Large intestine (tissue), 3 donors: ENCODE data around the gene C2orf72. TPM values are rescaled to one million over a fixed set of nuclear protein-coding genes. Genes with fewer than 3 reads are reported as not detected.

Source experiments
- DNase-seq, 2 donors: peaks; one replicate each; pipeline versions ENCODE4 v3.0.0 to v3.0.0-alpha.2; 2013
- H3K27ac ChIP-seq: one replicate; pipeline ENCODE4 v1.5.1; 2013; ENCODE audit warnings: low read length
- H3K27me3 ChIP-seq: 2 replicates; pipeline ENCODE4 v1.6.1; 2013; ENCODE audit warnings: low read length; ENCODE audit not compliant: control insufficient read depth, insufficient read depth
- H3K36me3 ChIP-seq: 2 replicates; pipeline ENCODE4 v1.6.1; 2013; ENCODE audit warnings: low read length; ENCODE audit not compliant: control insufficient read depth, insufficient read depth
- H3K4me1 ChIP-seq: one replicate; pipeline ENCODE4 v1.6.1; 2013; ENCODE audit warnings: low read length; ENCODE audit not compliant: control insufficient read depth, insufficient read depth
- H3K4me3 ChIP-seq: one replicate; pipeline ENCODE4 v1.5.1; 2013; ENCODE audit warnings: low read length
- H3K9me3 ChIP-seq: one replicate; pipeline ENCODE4 v1.6.1; 2013; ENCODE audit warnings: mild to moderate bottlenecking, low read depth, low read length, moderate library complexity; ENCODE audit not compliant: control insufficient read depth
- WGBS: methylation state at CpG from one replicate; pipeline ENCODE4 v1.1.5; 2013; ENCODE audit warnings: low lambda C conversion rate; ENCODE audit not compliant: insufficient coverage; 5-methylcytosine and 5-hydroxymethylcytosine counted together
- polyA plus RNA-seq: library from polyadenylated mRNA; unstranded; fragments of 120-200 nt; gene quantifications from one replicate; pipeline ENCODE4 v1.2.1, GENCODE V29; 2013

C2orf72 gene
- polyA plus RNA-seq, 1 donor, result 42.0 TPM

DNA sequence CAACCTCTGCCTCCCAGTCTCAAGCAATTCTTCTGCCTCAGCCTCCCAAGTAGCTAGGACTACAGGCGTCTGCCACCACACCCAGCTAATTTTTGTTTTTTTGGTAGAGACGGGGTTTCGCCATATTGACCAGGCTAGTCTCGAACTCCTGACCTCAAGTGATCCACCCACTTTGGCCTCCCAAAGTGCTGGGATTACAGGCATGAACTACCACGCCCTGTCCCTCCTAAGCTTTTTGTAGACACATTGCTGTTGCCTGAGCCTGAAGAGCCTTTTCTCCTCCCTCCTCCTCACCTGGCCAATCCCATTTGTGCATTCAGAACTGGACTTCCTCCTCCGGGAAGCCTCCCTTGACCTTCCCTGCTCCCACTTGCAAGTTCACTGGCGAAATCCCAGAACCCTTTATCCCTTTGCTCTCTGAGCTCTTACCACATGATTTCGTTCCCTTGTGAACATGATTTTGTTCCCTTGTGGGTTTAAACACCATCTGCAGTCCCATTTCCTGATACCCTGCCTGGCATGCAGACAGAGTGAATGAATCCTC lies 2.6 kb downstream of the C2orf72 start:
- WGBS, result 59% methylated on average over 3 of the region's 8 CpGs
- no peaks in the 10 kb centered on the region for H3K9me3 ChIP-seq
- peaks cover 9% of the 10 kb centered on the region for H3K4me1 ChIP-seq
- H3K4me3 ChIP-seq, result no peak overlapping the region
- DNase-seq, result no peak
- peaks cover 21% of the 10 kb centered on the region for H3K27me3 ChIP-seq
- no peak overlapping the region for H3K27ac ChIP-seq
- peaks cover 17% of the 10 kb centered on the region for H3K36me3 ChIP-seq

- H3K27ac ChIP-seq, result no peak overlapping the region
- H3K4me1 ChIP-seq, result peaks cover 3% of the 10 kb centered on the region
- no peak overlapping the region for H3K4me3 ChIP-seq
- H3K27me3 ChIP-seq, result peaks cover 17% of the 10 kb centered on the region
- no peaks in the 10 kb centered on the region for H3K9me3 ChIP-seq
- peaks cover 19% of the 10 kb centered on the region for H3K36me3 ChIP-seq
- 60% methylated on average over 1 of the region's 8 CpGs for WGBS
- DNase-seq, result no peak
Observed at GRCh38 chr2:231041061-231041689, 3.9 kb downstream of the C2orf72 start.

- WGBS, result no CpG with 5 or more reads among the region's 4 CpGs
Observed at GRCh38 chr2:231043796-231044195, 6.5 kb downstream of the C2orf72 start.

GRCh38 chr2:231046916-231047273 lies 9.6 kb downstream of the C2orf72 start:
- no peak for DNase-seq
- H3K36me3 ChIP-seq, result peaks cover 26% of the 10 kb centered on the region
- H3K27me3 ChIP-seq, result no peaks in the 10 kb centered on the region
- H3K27ac ChIP-seq, result no peak overlapping the region
- H3K4me3 ChIP-seq, result no peak overlapping the region
- H3K4me1 ChIP-seq, result peaks cover 28% of the 10 kb centered on the region
- no peaks in the 10 kb centered on the region for H3K9me3 ChIP-seq
- WGBS, result no CpG with 5 or more reads among the region's 5 CpGs

More at GRCh38 chr2:231043796-231044195, 6.5 kb downstream of the C2orf72 start:
- peaks cover 3% of the 10 kb centered on the region for H3K27me3 ChIP-seq
- H3K9me3 ChIP-seq, result no peaks in the 10 kb centered on the region
- no peak overlapping the region for H3K27ac ChIP-seq
- peaks cover 35% of the 10 kb centered on the region for H3K36me3 ChIP-seq
- H3K4me3 ChIP-seq, result no peak overlapping the region
- H3K4me1 ChIP-seq, result peaks cover 3% of the 10 kb centered on the region
- no peak for DNase-seq

- Histone ChIP-seq H3K36me3 (peaks cover 21% of the 10 kb centered on the region), H3K4me3 (no peak overlapping the region), H3K27me3 (no peaks in the 10 kb centered on the region), H3K27ac (no peak overlapping the region), H3K4me1 (peaks cover 33% of the 10 kb centered on the region), H3K9me3 (no peaks in the 10 kb centered on the region)
- DNase-seq, result no peak
- 94% methylated on average over 3 of the region's 8 CpGs for WGBS
Observed at GRCh38 chr2:231047274-231047922, 10.1 kb downstream of the C2orf72 start.

GRCh38 chr2:231047923-231048915 lies 10.9 kb downstream of the C2orf72 start:
- Histone ChIP-seq H3K36me3 (peaks cover 17% of the 10 kb centered on the region), H3K27me3 (no peaks in the 10 kb centered on the region), H3K4me1 (peaks cover 35% of the 10 kb centered on the region), H3K9me3 (no peaks in the 10 kb centered on the region), H3K4me3 (no peak overlapping the region), H3K27ac (no peak overlapping the region)
- no CpG with 5 or more reads among the region's 10 CpGs for WGBS
- DNase-seq, result no peak

GRCh38 chr2:231049286-231050017 lies 12.1 kb downstream of the C2orf72 start:
- 18% methylated on average over 2 of the region's 12 CpGs for WGBS
- Histone ChIP-seq H3K9me3 (no peaks in the 10 kb centered on the region), H3K4me3 (no peak overlapping the region), H3K27ac (peak overlapping the region; percentile 62), H3K27me3 (no peaks in the 10 kb centered on the region), H3K4me1 (peaks cover 35% of the 10 kb centered on the region), H3K36me3 (peaks cover 17% of the 10 kb centered on the region)
- no peak for DNase-seq

DNA sequence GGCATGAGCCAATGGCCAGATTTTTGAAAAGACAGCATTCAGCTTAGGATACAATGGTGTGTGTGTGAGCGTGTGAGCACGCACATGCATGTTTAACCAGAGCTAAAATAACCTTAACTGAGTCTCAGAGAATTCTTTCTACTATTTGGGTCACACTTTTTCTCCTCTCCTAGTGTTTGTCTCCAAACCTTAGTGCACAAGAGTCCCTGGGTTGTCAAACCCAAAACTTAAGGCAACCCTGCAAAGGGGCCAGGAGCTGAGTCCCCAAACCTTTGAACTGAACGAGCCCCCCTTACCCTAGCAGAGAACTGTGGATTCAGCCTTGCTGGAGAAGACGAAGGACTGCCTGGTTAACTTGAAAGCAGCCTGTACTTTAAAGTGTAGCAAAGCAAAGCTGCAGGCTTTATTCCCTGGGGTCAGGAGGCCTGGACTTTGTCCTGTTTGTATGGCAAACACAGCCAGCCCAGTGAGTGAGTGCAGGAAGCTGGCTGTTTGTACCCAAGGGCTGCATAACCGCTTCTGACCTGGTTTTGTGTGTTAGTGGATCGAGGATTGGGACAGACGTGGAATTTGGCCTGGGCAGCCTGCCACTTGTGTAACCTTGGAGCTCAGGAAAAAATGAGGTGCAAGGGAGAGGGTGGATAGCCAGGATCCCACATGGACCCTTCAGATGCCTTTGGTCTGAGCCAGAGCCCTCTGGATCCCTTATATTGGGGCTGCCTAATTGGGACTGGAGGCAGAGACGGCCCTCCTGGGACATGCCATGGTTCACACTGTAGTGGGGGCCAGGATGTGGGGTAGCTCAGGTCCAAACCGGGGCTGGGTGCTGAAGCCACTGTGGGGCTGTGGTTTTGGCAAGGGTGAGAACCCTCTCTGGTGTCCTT lies 12.9 kb downstream of the C2orf72 start:
- H3K27ac ChIP-seq, result peak overlapping the region; percentile 62
- H3K4me1 ChIP-seq, result peaks cover 35% of the 10 kb centered on the region
- H3K4me3 ChIP-seq, result no peak overlapping the region
- H3K27me3 ChIP-seq, result no peaks in the 10 kb centered on the region
- no CpG with 5 or more reads among the region's 9 CpGs for WGBS
- no peaks in the 10 kb centered on the region for H3K9me3 ChIP-seq
- peaks cover 17% of the 10 kb centered on the region for H3K36me3 ChIP-seq
- peak; percentile 85 to 92 for DNase-seq

DNA sequence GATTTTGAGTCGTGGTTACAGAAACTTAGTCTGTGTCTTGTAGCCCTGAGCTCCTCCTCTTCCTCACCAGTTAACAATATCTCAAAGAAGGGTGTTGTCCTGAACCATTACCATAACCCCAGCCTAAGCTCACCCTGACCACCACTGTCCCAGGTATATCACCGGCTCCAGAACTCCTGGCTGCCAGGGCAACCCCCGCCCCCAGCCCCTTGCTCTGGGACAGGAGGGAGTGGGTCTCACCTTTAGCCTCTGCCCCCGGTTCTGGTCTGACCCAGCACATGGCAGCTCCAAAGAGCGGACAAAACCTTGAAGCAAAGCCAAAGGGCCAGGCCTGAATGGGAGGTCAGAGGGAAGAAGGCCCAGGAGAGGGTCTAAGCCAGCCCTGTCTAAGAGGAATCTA lies 13.8 kb downstream of the C2orf72 start:
- H3K36me3 ChIP-seq, result peaks cover 17% of the 10 kb centered on the region
- WGBS, result no CpG with 5 or more reads among the region's 5 CpGs
- H3K9me3 ChIP-seq, result no peaks in the 10 kb centered on the region
- peak overlapping the region; percentile 62 for H3K27ac ChIP-seq
- no peak overlapping the region for H3K4me3 ChIP-seq
- H3K27me3 ChIP-seq, result no peaks in the 10 kb centered on the region
- peaks cover 35% of the 10 kb centered on the region for H3K4me1 ChIP-seq
- DNase-seq, result no peak
